ENCODE data around the gene MEIS2. TPM values are rescaled to one million over a fixed set of nuclear protein-coding genes. Genes with fewer than 3 reads are reported as not detected.
A peak's percentile ranks its signal among the peaks of the same experiment; 100 is the strongest.

The MEIS2 gene
- total RNA-seq, 4 donors from 2014 or later: 28.3 to 87.5 (median 42.2) TPM

DNA sequence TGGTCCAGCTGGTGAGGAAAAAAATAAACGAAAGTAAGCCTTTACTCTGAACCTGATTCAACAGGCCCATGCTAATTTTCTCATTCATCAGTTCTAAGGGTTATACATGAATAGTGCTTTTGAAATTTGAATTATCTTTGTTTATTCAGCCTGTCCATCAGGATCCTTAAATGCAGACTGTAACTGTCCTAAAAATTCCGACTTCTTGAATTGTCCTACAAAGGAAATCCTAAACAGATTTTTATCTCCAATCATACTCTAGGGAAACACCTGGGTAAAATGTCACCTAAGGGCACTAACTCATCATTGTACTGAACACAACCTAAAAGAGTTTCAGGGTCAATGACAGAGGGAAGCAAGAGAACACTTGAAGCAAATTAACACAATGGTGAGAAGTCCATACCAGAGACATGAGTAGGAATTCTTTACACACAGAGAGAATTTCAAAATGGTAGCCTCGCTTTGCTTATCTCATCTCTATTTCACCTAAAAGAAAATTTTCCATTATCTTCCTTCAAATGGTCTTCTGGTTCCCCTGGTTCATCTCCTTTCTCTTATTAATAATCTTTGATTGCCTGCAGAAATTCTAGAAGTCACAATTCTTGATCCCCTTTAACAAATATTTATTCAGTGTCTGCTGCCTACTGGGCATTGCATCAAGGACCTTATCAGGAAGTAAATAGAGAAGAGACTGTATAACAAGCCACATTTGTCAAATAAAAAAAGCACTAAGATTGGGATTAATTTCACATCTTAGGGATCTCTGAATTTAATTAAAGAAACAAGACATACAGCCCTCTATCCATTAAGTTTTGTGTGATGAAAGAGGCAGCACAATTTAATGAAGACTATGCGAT is 182.7 kb downstream of the MEIS2 start:
- no peak for DNase-seq (ENCODE audit: low spot score)
- no peak for ATAC-seq (ENCODE audit: low FRiP score)
- TF ChIP-seq, protein P1, sequence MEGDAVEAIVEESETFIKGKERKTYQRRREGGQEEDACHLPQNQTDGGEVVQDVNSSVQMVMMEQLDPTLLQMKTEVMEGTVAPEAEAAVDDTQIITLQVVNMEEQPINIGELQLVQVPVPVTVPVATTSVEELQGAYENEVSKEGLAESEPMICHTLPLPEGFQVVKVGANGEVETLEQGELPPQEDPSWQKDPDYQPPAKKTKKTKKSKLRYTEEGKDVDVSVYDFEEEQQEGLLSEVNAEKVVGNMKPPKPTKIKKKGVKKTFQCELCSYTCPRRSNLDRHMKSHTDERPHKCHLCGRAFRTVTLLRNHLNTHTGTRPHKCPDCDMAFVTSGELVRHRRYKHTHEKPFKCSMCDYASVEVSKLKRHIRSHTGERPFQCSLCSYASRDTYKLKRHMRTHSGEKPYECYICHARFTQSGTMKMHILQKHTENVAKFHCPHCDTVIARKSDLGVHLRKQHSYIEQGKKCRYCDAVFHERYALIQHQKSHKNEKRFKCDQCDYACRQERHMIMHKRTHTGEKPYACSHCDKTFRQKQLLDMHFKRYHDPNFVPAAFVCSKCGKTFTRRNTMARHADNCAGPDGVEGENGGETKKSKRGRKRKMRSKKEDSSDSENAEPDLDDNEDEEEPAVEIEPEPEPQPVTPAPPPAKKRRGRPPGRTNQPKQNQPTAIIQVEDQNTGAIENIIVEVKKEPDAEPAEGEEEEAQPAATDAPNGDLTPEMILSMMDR (IDR thresholded peaks at IDR 0.05): no peak

DNA sequence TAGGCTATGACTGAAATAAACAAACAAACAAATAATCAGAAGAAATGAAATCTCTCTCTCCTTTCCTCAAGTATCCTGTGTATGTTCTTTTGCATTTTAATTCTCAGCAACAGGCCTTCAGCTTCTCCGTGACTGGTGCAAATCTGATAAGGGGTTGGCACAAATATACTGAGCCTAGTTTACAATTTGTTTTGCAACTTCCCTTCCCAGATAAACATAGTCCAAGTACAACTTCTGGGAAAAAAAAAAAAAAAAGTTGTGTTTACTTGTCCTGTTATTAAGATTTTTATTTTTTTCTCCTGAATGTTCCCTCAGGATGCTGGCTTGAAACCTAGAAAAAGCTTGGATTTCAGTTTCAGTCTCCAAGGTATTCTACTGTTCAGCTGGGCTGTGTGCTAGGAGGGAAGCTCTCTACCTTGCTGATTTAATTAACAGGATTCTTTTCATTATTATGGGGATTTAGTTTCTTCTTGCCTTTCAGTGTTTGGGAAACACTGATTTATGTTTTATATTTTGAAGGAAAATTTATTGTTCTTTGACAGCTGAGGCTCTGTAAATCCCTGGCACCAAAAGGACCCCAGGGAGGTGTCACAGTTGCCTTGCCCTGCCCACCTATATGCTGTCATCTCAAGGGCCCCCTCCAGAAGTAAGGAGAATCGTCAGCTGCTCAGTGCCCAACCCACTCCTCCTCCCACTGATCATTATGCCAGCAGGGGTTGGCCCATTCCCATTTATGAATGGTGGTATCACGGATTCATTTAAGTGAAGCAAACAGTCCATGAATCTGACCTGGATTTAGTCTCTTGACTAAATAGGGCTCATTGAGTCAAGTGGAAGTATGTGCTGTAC is 185.2 kb downstream of the MEIS2 start:
- TF ChIP-seq, protein P1 (IDR thresholded peaks at IDR 0.05): no peak
- peak; percentile 67 for ATAC-seq (ENCODE audit: low FRiP score)

DNA sequence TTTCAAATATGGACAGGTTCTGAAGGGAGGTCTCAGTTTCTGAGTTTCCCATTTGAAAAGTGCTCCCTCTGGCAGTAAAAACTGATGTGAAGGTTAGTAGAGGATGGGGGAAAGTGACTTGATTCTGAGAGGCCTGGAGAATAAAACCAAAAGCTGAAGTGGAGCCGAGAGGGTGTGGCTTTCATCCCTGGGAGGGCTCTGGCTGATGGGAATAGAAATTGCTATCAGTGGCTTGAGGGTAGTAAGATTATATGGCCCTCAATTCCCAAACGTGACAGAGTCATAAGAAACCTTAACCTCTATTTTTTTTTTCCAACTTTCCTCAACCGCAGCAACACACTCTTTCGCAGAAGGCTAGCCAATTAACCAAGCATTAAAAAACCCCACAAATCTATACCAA is 185.9 kb downstream of the MEIS2 start:
- TF ChIP-seq, protein P1 (IDR thresholded peaks at IDR 0.05): no peak
- no peak for ATAC-seq (ENCODE audit: low FRiP score)
- no peak for DNase-seq (ENCODE audit: low spot score)

More for the DNA sequence above, 185.2 kb downstream of the MEIS2 start:
- DNase-seq (ENCODE audit: low spot score): no peak

DNA sequence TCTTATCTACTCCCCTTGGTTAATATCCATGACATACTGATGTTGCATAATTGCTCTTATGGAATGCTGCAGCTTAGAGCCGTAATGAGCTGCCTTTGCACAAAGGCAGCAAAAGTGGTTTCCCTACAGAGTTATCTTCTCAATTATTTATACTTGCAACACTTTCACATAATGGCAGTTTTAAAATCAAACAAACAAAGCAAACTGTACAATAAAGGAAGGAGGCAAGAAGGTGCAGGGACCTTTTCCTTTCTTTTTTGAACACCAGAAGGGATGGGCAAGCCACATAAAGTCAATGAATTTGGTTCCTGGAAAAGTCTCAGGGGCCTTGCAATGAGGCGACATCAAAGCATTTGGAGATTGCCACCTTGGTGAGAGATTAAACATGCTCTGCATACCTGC is 188.0 kb downstream of the MEIS2 start:
- DNase-seq (ENCODE audit: low spot score): no peak
- ATAC-seq (ENCODE audit: low FRiP score): peak; percentile 37
- TF ChIP-seq, protein P1 (IDR thresholded peaks at IDR 0.05): no peak

DNA sequence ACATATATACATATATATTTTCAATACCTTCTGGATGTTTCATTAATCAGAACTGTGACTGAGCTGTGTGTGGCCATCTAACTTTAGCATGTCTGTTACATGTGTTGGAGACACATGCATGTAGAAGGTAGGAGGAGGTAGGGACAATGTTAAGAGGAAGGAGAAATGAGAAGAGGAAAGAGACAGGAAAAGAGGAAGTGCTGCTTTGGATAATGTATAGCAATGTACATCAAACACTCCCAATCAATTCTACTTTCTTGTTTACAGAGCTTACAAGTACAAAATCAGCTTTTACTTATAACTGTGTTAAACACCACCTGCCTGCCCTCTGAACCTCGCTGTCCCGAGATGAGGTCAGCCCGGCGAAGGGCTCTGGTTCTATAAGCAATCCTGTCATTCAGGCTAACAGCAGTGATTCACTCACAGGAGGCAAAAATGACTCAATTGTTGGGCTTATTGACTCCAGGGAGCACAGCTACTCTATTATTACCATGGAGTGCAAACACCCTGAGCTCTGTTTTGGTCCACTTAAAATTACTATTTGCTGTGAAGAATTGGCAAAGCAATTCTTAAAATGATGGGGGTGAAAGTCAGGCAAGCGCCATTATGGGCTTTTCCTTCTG is 188.9 kb downstream of the MEIS2 start:
- ATAC-seq (ENCODE audit: low FRiP score) (peak; percentile 67), DNase-seq (ENCODE audit: low spot score) (no peak)
- TF ChIP-seq, protein P1 (IDR thresholded peaks at IDR 0.05): no peak

DNA sequence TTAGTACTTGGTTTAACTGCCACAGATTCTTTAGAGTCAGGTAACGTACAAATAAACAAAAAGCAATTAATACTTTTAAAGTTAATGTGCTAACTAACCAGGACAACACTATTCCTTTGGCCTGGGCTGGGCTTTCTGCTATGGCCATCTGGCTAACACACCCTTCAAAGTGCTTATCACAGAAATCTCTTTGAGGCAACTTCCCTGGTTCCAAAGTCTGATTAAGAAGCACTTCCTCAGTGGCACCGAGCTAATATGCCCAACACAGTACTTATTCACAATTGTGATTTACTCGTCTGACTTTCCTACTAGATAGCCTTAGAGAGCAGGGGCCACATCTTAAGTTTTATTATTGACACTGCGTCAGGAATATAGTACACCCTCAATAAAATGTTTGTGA is 191.4 kb downstream of the MEIS2 start:
- TF ChIP-seq, protein P1 (IDR thresholded peaks at IDR 0.05): no peak
- no peak for DNase-seq (ENCODE audit: low spot score)
- no peak for ATAC-seq (ENCODE audit: low FRiP score)
